ENCODE data around the gene NAA60. TPM values are rescaled to one million over a fixed set of nuclear protein-coding genes. Genes with fewer than 3 reads are reported as not detected.

The NAA60 gene
- total and polyA plus RNA-seq, 4 donors: 11.3 to 41.3 (median 25.6) TPM

DNA sequence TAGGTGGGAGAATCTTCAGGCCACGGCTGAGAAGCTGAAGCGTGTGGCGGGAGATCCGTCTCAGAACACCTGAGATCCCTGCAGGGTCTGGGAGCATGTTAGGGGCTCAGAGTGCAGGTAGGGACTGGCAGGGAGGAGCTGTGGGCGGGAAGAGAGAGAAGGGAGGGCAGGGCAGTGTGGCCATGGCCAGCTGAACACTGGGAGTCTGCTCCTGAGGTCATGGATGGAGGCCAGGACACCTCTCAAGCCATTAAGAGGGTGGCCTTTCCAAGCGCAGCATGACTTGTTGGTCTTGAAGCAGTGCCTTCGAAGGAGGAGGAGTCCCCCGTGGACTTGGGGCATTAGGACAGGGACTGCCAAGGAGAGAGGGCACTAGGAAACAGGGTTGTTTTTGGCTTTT is 23.7 kb downstream of the NAA60 start:
- Histone ChIP-seq H3K9me3 (ENCODE audit: control insufficient read depth in 4 of 4, low read length in 3 of 4) (no peaks in the 10 kb centered on the region), H3K27ac (ENCODE audit: low read depth in 1 of 2, low read length in 2 of 2) (no peak overlapping the region), H3K4me1 (ENCODE audit: control insufficient read depth in 4 of 4, insufficient read depth in 4 of 4, low read length in 3 of 4) (peaks cover 7 to 26% (median 15%) of the 10 kb centered on the region in 4 donors), H3K9ac (ENCODE audit: low read depth in 1 of 2, low read length in 2 of 2) (no peak overlapping the region), H3K27me3 (ENCODE audit: control insufficient read depth in 4 of 4, insufficient read depth in 4 of 4, low read length in 3 of 4) (no peaks in the 10 kb centered on the region), H3K4me3 (ENCODE audit: low read depth in 1 of 3, low read length in 3 of 3) (no peak overlapping the region), H3K36me3 (ENCODE audit: control insufficient read depth in 4 of 4, insufficient read depth in 3 of 4, low read depth in 1 of 4, low read length in 3 of 4) (peaks cover 0 to 8% (median 3%) of the 10 kb centered on the region in 4 donors)
- no peak for DNase-seq (ENCODE audit: low spot score)
- TF ChIP-seq, protein P1, sequence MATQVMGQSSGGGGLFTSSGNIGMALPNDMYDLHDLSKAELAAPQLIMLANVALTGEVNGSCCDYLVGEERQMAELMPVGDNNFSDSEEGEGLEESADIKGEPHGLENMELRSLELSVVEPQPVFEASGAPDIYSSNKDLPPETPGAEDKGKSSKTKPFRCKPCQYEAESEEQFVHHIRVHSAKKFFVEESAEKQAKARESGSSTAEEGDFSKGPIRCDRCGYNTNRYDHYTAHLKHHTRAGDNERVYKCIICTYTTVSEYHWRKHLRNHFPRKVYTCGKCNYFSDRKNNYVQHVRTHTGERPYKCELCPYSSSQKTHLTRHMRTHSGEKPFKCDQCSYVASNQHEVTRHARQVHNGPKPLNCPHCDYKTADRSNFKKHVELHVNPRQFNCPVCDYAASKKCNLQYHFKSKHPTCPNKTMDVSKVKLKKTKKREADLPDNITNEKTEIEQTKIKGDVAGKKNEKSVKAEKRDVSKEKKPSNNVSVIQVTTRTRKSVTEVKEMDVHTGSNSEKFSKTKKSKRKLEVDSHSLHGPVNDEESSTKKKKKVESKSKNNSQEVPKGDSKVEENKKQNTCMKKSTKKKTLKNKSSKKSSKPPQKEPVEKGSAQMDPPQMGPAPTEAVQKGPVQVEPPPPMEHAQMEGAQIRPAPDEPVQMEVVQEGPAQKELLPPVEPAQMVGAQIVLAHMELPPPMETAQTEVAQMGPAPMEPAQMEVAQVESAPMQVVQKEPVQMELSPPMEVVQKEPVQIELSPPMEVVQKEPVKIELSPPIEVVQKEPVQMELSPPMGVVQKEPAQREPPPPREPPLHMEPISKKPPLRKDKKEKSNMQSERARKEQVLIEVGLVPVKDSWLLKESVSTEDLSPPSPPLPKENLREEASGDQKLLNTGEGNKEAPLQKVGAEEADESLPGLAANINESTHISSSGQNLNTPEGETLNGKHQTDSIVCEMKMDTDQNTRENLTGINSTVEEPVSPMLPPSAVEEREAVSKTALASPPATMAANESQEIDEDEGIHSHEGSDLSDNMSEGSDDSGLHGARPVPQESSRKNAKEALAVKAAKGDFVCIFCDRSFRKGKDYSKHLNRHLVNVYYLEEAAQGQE (IDR thresholded peaks at IDR 0.05): no peak
- TF ChIP-seq RXRA (IDR thresholded peaks at IDR 0.05) (no peak), TAF1 (conservative IDR thresholded peaks at IDR 0.05) (no peak), HNF4G (IDR thresholded peaks at IDR 0.05) (no peak), FOXA1 (IDR thresholded peaks at IDR 0.05) (no peak), GABPA (IDR thresholded peaks at IDR 0.05 in 1 of 2, conservative IDR thresholded peaks at IDR 0.05 in 1 of 2) (no peak), JUND (IDR thresholded peaks at IDR 0.05) (no peak)
- TF ChIP-seq, protein P2, sequence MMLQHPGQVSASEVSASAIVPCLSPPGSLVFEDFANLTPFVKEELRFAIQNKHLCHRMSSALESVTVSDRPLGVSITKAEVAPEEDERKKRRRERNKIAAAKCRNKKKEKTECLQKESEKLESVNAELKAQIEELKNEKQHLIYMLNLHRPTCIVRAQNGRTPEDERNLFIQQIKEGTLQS (IDR thresholded peaks at IDR 0.05): no peak
- TF ChIP-seq, protein P3, sequence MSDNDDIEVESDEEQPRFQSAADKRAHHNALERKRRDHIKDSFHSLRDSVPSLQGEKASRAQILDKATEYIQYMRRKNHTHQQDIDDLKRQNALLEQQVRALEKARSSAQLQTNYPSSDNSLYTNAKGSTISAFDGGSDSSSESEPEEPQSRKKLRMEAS (IDR thresholded peaks at IDR 0.05): no peak
- 98% methylated on average over 8 of the region's 8 CpGs for WGBS

DNA sequence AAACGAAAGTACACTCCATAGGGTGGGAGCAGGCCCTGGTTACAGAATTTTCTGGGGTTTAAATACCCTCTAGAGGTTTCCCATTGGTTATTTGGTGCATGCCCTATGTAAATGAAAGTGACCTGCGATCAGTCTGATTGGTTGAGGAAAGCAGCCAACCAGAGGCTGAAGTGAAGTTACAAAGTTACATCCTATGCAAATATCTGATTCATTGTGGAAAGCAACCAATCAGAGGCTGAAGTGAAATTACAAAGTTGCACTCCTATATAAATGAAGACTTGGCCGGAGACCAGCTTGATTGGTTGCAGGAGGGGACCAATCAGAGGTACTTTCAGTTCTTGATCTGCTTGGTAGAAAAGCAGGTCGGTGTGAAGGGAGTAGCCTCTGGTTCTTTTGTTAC is 24.4 kb downstream of the NAA60 start:
- Histone ChIP-seq H3K4me1 (ENCODE audit: control insufficient read depth in 4 of 4, insufficient read depth in 4 of 4, low read length in 3 of 4) (peaks cover 7 to 24% (median 15%) of the 10 kb centered on the region in 4 donors), H3K4me3 (ENCODE audit: low read depth in 1 of 3, low read length in 3 of 3) (no peak overlapping the region), H3K27ac (ENCODE audit: low read depth in 1 of 2, low read length in 2 of 2) (no peak overlapping the region), H3K9ac (ENCODE audit: low read depth in 1 of 2, low read length in 2 of 2) (no peak overlapping the region), H3K9me3 (ENCODE audit: control insufficient read depth in 4 of 4, low read length in 3 of 4) (no peaks in the 10 kb centered on the region), H3K36me3 (ENCODE audit: control insufficient read depth in 4 of 4, insufficient read depth in 3 of 4, low read depth in 1 of 4, low read length in 3 of 4) (peaks cover 0 to 8% (median 3%) of the 10 kb centered on the region in 4 donors), H3K27me3 (ENCODE audit: control insufficient read depth in 4 of 4, insufficient read depth in 4 of 4, low read length in 3 of 4) (no peaks in the 10 kb centered on the region)
- TF ChIP-seq RXRA (IDR thresholded peaks at IDR 0.05): no peak
- no peak for TF ChIP-seq NR2F2 (IDR thresholded peaks at IDR 0.05)
- TF ChIP-seq HNF4G (IDR thresholded peaks at IDR 0.05): no peak
- no peak for TF ChIP-seq FOXA1 (IDR thresholded peaks at IDR 0.05)
- TF ChIP-seq, protein P2 (IDR thresholded peaks at IDR 0.05): no peak
- TF ChIP-seq SP1 (IDR thresholded peaks at IDR 0.05): no peak
- TF ChIP-seq JUND (IDR thresholded peaks at IDR 0.05): no peak
- TF ChIP-seq, protein P4, sequence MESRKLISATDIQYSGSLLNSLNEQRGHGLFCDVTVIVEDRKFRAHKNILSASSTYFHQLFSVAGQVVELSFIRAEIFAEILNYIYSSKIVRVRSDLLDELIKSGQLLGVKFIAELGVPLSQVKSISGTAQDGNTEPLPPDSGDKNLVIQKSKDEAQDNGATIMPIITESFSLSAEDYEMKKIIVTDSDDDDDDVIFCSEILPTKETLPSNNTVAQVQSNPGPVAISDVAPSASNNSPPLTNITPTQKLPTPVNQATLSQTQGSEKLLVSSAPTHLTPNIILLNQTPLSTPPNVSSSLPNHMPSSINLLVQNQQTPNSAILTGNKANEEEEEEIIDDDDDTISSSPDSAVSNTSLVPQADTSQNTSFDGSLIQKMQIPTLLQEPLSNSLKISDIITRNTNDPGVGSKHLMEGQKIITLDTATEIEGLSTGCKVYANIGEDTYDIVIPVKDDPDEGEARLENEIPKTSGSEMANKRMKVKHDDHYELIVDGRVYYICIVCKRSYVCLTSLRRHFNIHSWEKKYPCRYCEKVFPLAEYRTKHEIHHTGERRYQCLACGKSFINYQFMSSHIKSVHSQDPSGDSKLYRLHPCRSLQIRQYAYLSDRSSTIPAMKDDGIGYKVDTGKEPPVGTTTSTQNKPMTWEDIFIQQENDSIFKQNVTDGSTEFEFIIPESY (IDR thresholded peaks at IDR 0.05): no peak
- TF ChIP-seq TAF1 (conservative IDR thresholded peaks at IDR 0.05): no peak
- no peak for TF ChIP-seq HNF4A (conservative IDR thresholded peaks at IDR 0.05)
- TF ChIP-seq, protein P5, sequence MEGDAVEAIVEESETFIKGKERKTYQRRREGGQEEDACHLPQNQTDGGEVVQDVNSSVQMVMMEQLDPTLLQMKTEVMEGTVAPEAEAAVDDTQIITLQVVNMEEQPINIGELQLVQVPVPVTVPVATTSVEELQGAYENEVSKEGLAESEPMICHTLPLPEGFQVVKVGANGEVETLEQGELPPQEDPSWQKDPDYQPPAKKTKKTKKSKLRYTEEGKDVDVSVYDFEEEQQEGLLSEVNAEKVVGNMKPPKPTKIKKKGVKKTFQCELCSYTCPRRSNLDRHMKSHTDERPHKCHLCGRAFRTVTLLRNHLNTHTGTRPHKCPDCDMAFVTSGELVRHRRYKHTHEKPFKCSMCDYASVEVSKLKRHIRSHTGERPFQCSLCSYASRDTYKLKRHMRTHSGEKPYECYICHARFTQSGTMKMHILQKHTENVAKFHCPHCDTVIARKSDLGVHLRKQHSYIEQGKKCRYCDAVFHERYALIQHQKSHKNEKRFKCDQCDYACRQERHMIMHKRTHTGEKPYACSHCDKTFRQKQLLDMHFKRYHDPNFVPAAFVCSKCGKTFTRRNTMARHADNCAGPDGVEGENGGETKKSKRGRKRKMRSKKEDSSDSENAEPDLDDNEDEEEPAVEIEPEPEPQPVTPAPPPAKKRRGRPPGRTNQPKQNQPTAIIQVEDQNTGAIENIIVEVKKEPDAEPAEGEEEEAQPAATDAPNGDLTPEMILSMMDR (IDR thresholded peaks at IDR 0.05; ENCODE audit: low read depth, low read length, missing input control): no peak
- WGBS: 91% methylated on average over 4 of the region's 4 CpGs
- DNase-seq (ENCODE audit: low spot score): no peak

All from liver (tissue), 9 donors.